Neural cell (in vitro differentiated cells): Measurements from ENCODE around the gene MREG. TPM values are rescaled to one million over a fixed set of nuclear protein-coding genes. Genes with fewer than 3 reads are reported as not detected.
"Not testable (repeated sequence)": the region's sequence is repeated elsewhere in the genome, so short reads cannot be mapped to it uniquely, and the experiment has no call there.

Experiments used
- H2AFZ ChIP-seq: fragments of 200-600, 300-800 bp; sonication (generic), shearing (Covaris generic); 2 replicates; pipeline ENCODE4 v1.6.0; 2014; ENCODE audit warnings: low read depth, mild to moderate bottlenecking, antibody characterized with exemption, low read length, moderate library complexity
- H3F3A ChIP-seq: fragments of 200-600 bp; shearing (Covaris generic); 2 replicates; pipeline ENCODE4 v1.6.1; 2016; ENCODE audit warnings: mild to moderate bottlenecking, moderate library complexity, mixed read lengths, antibody characterized with exemption, low read length; ENCODE audit not compliant: insufficient read depth, poor library complexity, severe bottlenecking
- H3K27ac ChIP-seq: fragments of 200-600, 300-800 bp; sonication (generic), shearing (Covaris generic); 2 replicates; pipeline ENCODE4 v1.5.1; 2014; ENCODE audit warnings: mild to moderate bottlenecking, low read length, moderate library complexity
- H3K27me3 ChIP-seq: fragments of 300-800, 200-600 bp; sonication (generic), shearing (Covaris generic); 2 replicates; pipeline ENCODE4 v1.6.0; 2014; ENCODE audit warnings: mild to moderate bottlenecking, low read depth, low read length, moderate library complexity; ENCODE audit not compliant: insufficient read depth
- H3K36me3 ChIP-seq: fragments of 300-800, 200-600 bp; sonication (generic), shearing (Covaris generic); 2 replicates; pipeline ENCODE4 v1.5.1; 2014; ENCODE audit warnings: mild to moderate bottlenecking, antibody characterized with exemption, low read length, moderate library complexity; ENCODE audit not compliant: insufficient read depth
- H3K4me2 ChIP-seq: fragments of 300-800, 200-600 bp; sonication (generic), shearing (Covaris generic); 2 replicates; pipeline ENCODE4 v1.6.0; 2014; ENCODE audit warnings: mild to moderate bottlenecking, low read length
- H3K4me3 ChIP-seq: fragments of 300-800, 200-600 bp; sonication (generic), shearing (Covaris generic); 2 replicates; pipeline ENCODE4 v1.5.1; 2014; ENCODE audit warnings: mild to moderate bottlenecking, low read length, moderate library complexity
- H3K79me2 ChIP-seq: fragments of 200-600 bp; shearing (Covaris generic); replicated peaks from 2 replicates; pipeline ENCODE4 v1.6.0; 2014; ENCODE audit warnings: mild to moderate bottlenecking, low read length, moderate library complexity; ENCODE audit not compliant: insufficient read depth
- H3K9ac ChIP-seq: fragments of 300-800, 200-600 bp; sonication (generic), shearing (Covaris generic); 2 replicates; pipeline ENCODE4 v1.6.1; 2016; ENCODE audit warnings: mild to moderate bottlenecking, low read length, mixed read lengths
- H3K9me2 ChIP-seq: fragments of 200-600 bp; shearing (Covaris generic); 2 replicates; pipeline ENCODE4 v1.6.1; 2016; ENCODE audit warnings: mild to moderate bottlenecking, low read length, mixed read lengths; ENCODE audit not compliant: insufficient read depth
- H3K9me3 ChIP-seq: fragments of 200-600, 300-800 bp; sonication (generic), shearing (Covaris generic); 2 replicates; pipeline ENCODE4 v1.6.1; 2016; ENCODE audit warnings: mild to moderate bottlenecking, mixed run types, low read length, moderate library complexity, mixed read lengths
- H4K20me1 ChIP-seq: fragments of 200-600 bp; shearing (Covaris generic); 2 replicates; pipeline ENCODE4 v1.6.1; 2016; ENCODE audit warnings: mild to moderate bottlenecking, mixed run types; ENCODE audit not compliant: insufficient read depth
- CTCF ChIP-seq: fragments of 450-650 bp; IDR thresholded peaks from 2 replicates; pipeline ENCODE4 v1.5.1; 2014; ENCODE audit warnings: antibody characterized with exemption, mild to moderate bottlenecking, moderate library complexity; ENCODE audit not compliant: poor library complexity, severe bottlenecking
- EP300 ChIP-seq: fragments of 450-650 bp; conservative IDR thresholded peaks from 2 replicates; pipeline ENCODE4 v1.6.1; 2014; ENCODE audit warnings: antibody characterized with exemption, mild to moderate bottlenecking, moderate library complexity; ENCODE audit not compliant: poor library complexity, severe bottlenecking
- EZH2 ChIP-seq: fragments of 200-600, 300-800 bp; shearing (Covaris generic), sonication (generic); IDR thresholded peaks from 2 replicates; pipeline ENCODE4 v1.6.1; 2014; ENCODE audit warnings: antibody characterized with exemption, low read length, borderline replicate concordance, mild to moderate bottlenecking; ENCODE audit not compliant: insufficient read depth, poor library complexity, severe bottlenecking
- MXI1 ChIP-seq: fragments of 450-650 bp; conservative IDR thresholded peaks from 2 replicates; pipeline ENCODE4 v1.6.1; 2014; ENCODE audit warnings: antibody characterized with exemption, mild to moderate bottlenecking; ENCODE audit not compliant: poor library complexity, severe bottlenecking
- POLR2AphosphoS5 ChIP-seq: IDR thresholded peaks from 2 replicates; pipeline ENCODE4 v1.6.1; 2012
- RAD21 ChIP-seq: fragments of 450-650 bp; conservative IDR thresholded peaks from 2 replicates; pipeline ENCODE4 v1.6.1; 2014; ENCODE audit warnings: antibody characterized with exemption, mild to moderate bottlenecking, moderate library complexity
- REST ChIP-seq: IDR thresholded peaks from 2 replicates; pipeline ENCODE4 v1.6.1; 2012; ENCODE audit warnings: borderline replicate concordance
- SMC3 ChIP-seq: fragments of 450-650 bp; conservative IDR thresholded peaks from 2 replicates; pipeline ENCODE4 v1.6.1; 2014; ENCODE audit warnings: antibody characterized with exemption, mild to moderate bottlenecking, moderate library complexity; ENCODE audit not compliant: poor library complexity
- TAF1 ChIP-seq: IDR thresholded peaks from 2 replicates; pipeline ENCODE4 v1.6.1; 2012; ENCODE audit warnings: low read depth
- polyA plus RNA-seq: library from polyadenylated mRNA; depleted of rRNA; stranded (reverse); fragments of >200 nt; gene quantifications from 2 replicates; pipeline ENCODE4 v1.2.3, GENCODE V29; 2014

MREG gene
- polyA plus RNA-seq, 1 donor from 2014 or later, result 9.1 TPM

GRCh38 chr2:215971671-215972070, 41.7 kb downstream of the MREG start:
- TF ChIP-seq SMC3, result no peak
- TF ChIP-seq RAD21, result no peak
- TF ChIP-seq REST, result no peak
- no peak for TF ChIP-seq POLR2AphosphoS5
- TF ChIP-seq EP300, result no peak
- no peak for TF ChIP-seq MXI1
- TF ChIP-seq EZH2, result no peak
- TF ChIP-seq CTCF, result no peak
- no peak for TF ChIP-seq TAF1
- H3K27ac ChIP-seq, result no peak overlapping the region
- H3K4me3 ChIP-seq, result no peak overlapping the region
- no peaks in the 10 kb centered on the region for H3K79me2 ChIP-seq
- H2AFZ ChIP-seq, result no peak overlapping the region
- no peak overlapping the region for H3K4me2 ChIP-seq
- no peaks in the 10 kb centered on the region for H3K9me3 ChIP-seq
- no peaks in the 10 kb centered on the region for H3F3A ChIP-seq
- H3K9ac ChIP-seq, result no peak overlapping the region
- H3K9me2 ChIP-seq, result no peaks in the 10 kb centered on the region
- H3K36me3 ChIP-seq, result no peaks in the 10 kb centered on the region
- H4K20me1 ChIP-seq, result no peaks in the 10 kb centered on the region
- H3K27me3 ChIP-seq, result no peaks in the 10 kb centered on the region

- not testable (repeated sequence) for H3K79me2 ChIP-seq, H2AFZ ChIP-seq, H3K36me3 ChIP-seq, H3F3A ChIP-seq, H3K27me3 ChIP-seq, H3K27ac ChIP-seq, H3K9me2 ChIP-seq, H4K20me1 ChIP-seq, H3K4me2 ChIP-seq, H3K9me3 ChIP-seq, H3K4me3 ChIP-seq, H3K9ac ChIP-seq
Measured at GRCh38 chr2:215970894-215971293, 42.5 kb downstream of the MREG start.

GRCh38 chr2:215970425-215970824, 42.9 kb downstream of the MREG start:
- no peak overlapping the region for H3K9ac ChIP-seq
- H3K79me2 ChIP-seq, result no peaks in the 10 kb centered on the region
- no peak overlapping the region for H2AFZ ChIP-seq
- no peaks in the 10 kb centered on the region for H3K9me3 ChIP-seq
- no peaks in the 10 kb centered on the region for H3K27me3 ChIP-seq
- H3K4me3 ChIP-seq, result no peak overlapping the region
- no peak for TF ChIP-seq POLR2AphosphoS5
- TF ChIP-seq SMC3, result no peak
- H3K27ac ChIP-seq, result no peak overlapping the region
- no peaks in the 10 kb centered on the region for H3K36me3 ChIP-seq
- no peaks in the 10 kb centered on the region for H4K20me1 ChIP-seq
- H3F3A ChIP-seq, result no peaks in the 10 kb centered on the region
- H3K9me2 ChIP-seq, result no peaks in the 10 kb centered on the region
- no peak overlapping the region for H3K4me2 ChIP-seq
